HepG2 (cell line): ENCODE results near the gene CTSA. TPM values are rescaled to one million over a fixed set of nuclear protein-coding genes. Genes with fewer than 3 reads are reported as not detected.

Experiments
- FLYWCH1 ChIP-seq: sonication (generic); formaldehyde crosslinking; IDR thresholded peaks from 2 replicates; pipeline ENCODE4 v1.8.1; 2023; ENCODE audit warnings: mild to moderate bottlenecking, missing genetic modification reagents
- GMEB1 ChIP-seq: sonication (generic); formaldehyde crosslinking; IDR thresholded peaks from 2 replicates; pipeline ENCODE4 v1.5.1; 2020; ENCODE audit warnings: missing genetic modification reagents, mild to moderate bottlenecking, borderline replicate concordance
- HNRNPUL1 ChIP-seq: fragments of 200-400 bp; formaldehyde crosslinking; IDR thresholded peaks from 2 replicates; pipeline ENCODE4 v1.6.1; 2017; ENCODE audit warnings: low read depth, mild to moderate bottlenecking, low read length, moderate library complexity
- MAF1 ChIP-seq: sonication (generic); formaldehyde crosslinking; IDR thresholded peaks from 2 replicates; pipeline ENCODE4 v1.5.0; 2020; ENCODE audit warnings: missing genetic modification reagents, borderline replicate concordance
- NFE2L2 ChIP-seq: fragments of 150-350 bp; IDR thresholded peaks from 2 replicates; pipeline ENCODE4 v1.6.1; 2014; ENCODE audit warnings: low read length
- SOX13 ChIP-seq, 3 experiments: fragments of 450-650 bp in 1 of 3; sonication (generic) in 1 of 3; formaldehyde crosslinking in 1 of 3; IDR thresholded peaks in 2 of 3; conservative IDR thresholded peaks in 1 of 3; 2 replicates each; pipeline versions ENCODE4 v1.5.0 to v1.6.1; 2016 to 2020; ENCODE audit warnings: antibody characterized with exemption in 1 of 3, mild to moderate bottlenecking in 1 of 3, missing compliant biosample characterization in 1 of 3, missing genetic modification reagents in 1 of 3, moderate library complexity in 1 of 3
- ZGPAT ChIP-seq: IDR thresholded peaks from 2 replicates; pipeline ENCODE4 v1.6.1; 2016; ENCODE audit warnings: mild to moderate bottlenecking
- ZMYM4 ChIP-seq: sonication (generic); formaldehyde crosslinking; IDR thresholded peaks from 2 replicates; pipeline ENCODE4 v1.8.1; 2023; ENCODE audit warnings: mild to moderate bottlenecking, missing genetic modification reagents
- ZNF142 ChIP-seq: sonication (generic); formaldehyde crosslinking; IDR thresholded peaks from 2 replicates; pipeline ENCODE4 v1.4.0; 2020; ENCODE audit warnings: missing genetic modification reagents
- ZNF20 ChIP-seq: sonication (generic); formaldehyde crosslinking; IDR thresholded peaks from 2 replicates; pipeline ENCODE4 v1.4.0; 2020; ENCODE audit warnings: mild to moderate bottlenecking, moderate library complexity, missing genetic modification reagents
- ZNF607 ChIP-seq: sonication (generic); formaldehyde crosslinking; IDR thresholded peaks from 2 replicates; pipeline ENCODE4 v1.5.1; 2020; ENCODE audit warnings: missing genetic modification reagents, mild to moderate bottlenecking, borderline replicate concordance
- ZNF83 ChIP-seq: sonication (generic); formaldehyde crosslinking; IDR thresholded peaks from 2 replicates; pipeline ENCODE4 v1.4.0; 2020; ENCODE audit warnings: missing genetic modification reagents, mild to moderate bottlenecking, borderline replicate concordance
- ZSCAN29 ChIP-seq: sonication (generic); formaldehyde crosslinking; conservative IDR thresholded peaks from 2 replicates; pipeline ENCODE4 v1.4.0; 2020; ENCODE audit warnings: mild to moderate bottlenecking, missing genetic modification reagents
- polyA plus RNA-seq, 8 experiments: library from polyadenylated mRNA; depleted of rRNA in 3 of 8; stranded (reverse) in 7 of 8; unstranded in 1 of 8; fragments of >200 nt; fragmentation: Illumina TruSeq in 4 of 8; extraction: Trizol in 4 of 8; gene quantifications; 2 replicates each; pipeline versions ENCODE4 v1.2.1 to v1.2.3, GENCODE V29; 2011 to 2016; ENCODE audit warnings: low read depth in 4 of 8, missing spikeins in 1 of 8, mixed read lengths in 1 of 8; ENCODE audit not compliant: insufficient read depth in 1 of 8
- total RNA-seq, 5 experiments: library from RNA; depleted of rRNA; stranded (reverse); fragments of >200 nt; fragmentation: Illumina TruSeq; extraction: Trizol; gene quantifications; 2 replicates each; pipeline ENCODE4 v1.2.3, GENCODE V29; 2016; ENCODE audit warnings: low read depth in 1 of 5
- TF ChIP-seq, protein P1 (sequence below): sonication (generic); formaldehyde crosslinking; IDR thresholded peaks from 2 replicates; pipeline ENCODE4 v1.4.0; 2020; ENCODE audit warnings: missing genetic modification reagents

The CTSA gene
- total and polyA plus RNA-seq, 2 of the 13 experiments (the other 11 are each of a cell fraction or from before 2014, with no cell fraction given) = 202 to 231 TPM

DNA sequence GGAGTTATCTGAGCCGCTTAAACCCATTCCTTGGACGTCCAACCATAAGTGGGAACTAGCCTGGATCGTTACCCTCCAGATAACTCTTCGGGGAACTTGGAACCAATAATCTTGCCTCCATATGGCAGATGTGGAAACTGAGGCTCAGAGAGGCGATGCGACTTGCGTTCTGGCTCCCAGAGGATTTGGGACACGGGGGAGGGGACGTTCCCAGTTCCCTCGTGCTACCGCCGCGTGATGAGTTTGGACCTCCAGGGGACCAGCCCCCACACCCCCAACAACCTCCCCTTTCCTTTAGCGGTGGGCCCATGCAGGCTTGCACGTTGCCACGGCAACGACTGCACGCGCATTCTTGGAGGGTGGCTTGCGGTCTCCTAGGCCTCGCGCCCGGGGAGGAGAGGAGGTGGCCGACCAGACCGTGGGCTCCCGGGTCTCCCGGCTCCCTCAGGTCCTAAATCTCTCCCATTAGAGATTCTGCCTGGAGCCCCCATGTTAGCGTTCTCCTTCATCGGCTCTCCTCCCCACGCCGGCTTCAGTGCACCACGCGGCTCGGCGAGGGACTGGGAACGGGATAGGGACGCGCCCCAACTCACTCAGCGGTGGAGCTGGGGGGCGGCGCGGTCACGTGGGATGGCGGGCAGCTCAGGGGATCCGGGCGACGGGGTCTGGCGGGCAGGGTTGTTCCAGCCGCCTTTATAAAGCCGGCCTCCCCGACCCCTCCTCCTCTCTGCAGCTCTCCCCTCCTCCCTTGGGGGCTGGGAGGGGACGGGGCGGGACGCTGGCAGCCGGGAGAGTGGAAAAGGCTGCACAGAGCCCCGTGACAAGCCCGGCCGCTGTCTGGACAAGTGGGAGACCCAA lies 20.6 kb downstream of the CTSA start, which contains the start of gene PLTP (continued):
- TF ChIP-seq, protein P1, sequence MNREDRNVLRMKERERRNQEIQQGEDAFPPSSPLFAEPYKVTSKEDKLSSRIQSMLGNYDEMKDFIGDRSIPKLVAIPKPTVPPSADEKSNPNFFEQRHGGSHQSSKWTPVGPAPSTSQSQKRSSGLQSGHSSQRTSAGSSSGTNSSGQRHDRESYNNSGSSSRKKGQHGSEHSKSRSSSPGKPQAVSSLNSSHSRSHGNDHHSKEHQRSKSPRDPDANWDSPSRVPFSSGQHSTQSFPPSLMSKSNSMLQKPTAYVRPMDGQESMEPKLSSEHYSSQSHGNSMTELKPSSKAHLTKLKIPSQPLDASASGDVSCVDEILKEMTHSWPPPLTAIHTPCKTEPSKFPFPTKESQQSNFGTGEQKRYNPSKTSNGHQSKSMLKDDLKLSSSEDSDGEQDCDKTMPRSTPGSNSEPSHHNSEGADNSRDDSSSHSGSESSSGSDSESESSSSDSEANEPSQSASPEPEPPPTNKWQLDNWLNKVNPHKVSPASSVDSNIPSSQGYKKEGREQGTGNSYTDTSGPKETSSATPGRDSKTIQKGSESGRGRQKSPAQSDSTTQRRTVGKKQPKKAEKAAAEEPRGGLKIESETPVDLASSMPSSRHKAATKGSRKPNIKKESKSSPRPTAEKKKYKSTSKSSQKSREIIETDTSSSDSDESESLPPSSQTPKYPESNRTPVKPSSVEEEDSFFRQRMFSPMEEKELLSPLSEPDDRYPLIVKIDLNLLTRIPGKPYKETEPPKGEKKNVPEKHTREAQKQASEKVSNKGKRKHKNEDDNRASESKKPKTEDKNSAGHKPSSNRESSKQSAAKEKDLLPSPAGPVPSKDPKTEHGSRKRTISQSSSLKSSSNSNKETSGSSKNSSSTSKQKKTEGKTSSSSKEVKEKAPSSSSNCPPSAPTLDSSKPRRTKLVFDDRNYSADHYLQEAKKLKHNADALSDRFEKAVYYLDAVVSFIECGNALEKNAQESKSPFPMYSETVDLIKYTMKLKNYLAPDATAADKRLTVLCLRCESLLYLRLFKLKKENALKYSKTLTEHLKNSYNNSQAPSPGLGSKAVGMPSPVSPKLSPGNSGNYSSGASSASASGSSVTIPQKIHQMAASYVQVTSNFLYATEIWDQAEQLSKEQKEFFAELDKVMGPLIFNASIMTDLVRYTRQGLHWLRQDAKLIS (CRISPR knock-in tag) = no peak
- no peak for TF ChIP-seq ZGPAT (CRISPR knock-in tag)
- no peak for TF ChIP-seq ZNF20 (CRISPR knock-in tag)
- no peak for TF ChIP-seq MAF1
- peak; percentile 71; the same call in 1 of the 2 replicates for TF ChIP-seq ZSCAN29 (CRISPR knock-in tag)
- TF ChIP-seq SOX13 (IDR thresholded peaks at IDR 0.05) = no peak
- no peak; a peak in 1 of 4 replicates for TF ChIP-seq SOX13 (CRISPR knock-in tag; conservative IDR thresholded peaks at IDR 0.05 in 1 of 2, IDR thresholded peaks at IDR 0.05 in 1 of 2)
- TF ChIP-seq GMEB1 (CRISPR knock-in tag) = no peak
- TF ChIP-seq ZNF607 = no peak; the same call in 1 of the 2 replicates
- TF ChIP-seq ZMYM4 = no peak; the same call in 1 of the 2 replicates
- no peak for TF ChIP-seq ZNF83 (CRISPR knock-in tag)
- TF ChIP-seq NFE2L2 = no peak
- TF ChIP-seq FLYWCH1 (CRISPR knock-in tag) = no peak
- TF ChIP-seq ZNF142 (CRISPR knock-in tag) = 0 out of 2 replicates have a peak, but pooled peaks have one; percentile 57
- no peak for TF ChIP-seq HNRNPUL1
